ENCODE results near the gene AK9. TPM values are rescaled to one million over a fixed set of nuclear protein-coding genes. Genes with fewer than 3 reads are reported as not detected.

The AK9 gene
- total RNA-seq, 1 experiment from 2014 or later: 7.2 TPM

DNA sequence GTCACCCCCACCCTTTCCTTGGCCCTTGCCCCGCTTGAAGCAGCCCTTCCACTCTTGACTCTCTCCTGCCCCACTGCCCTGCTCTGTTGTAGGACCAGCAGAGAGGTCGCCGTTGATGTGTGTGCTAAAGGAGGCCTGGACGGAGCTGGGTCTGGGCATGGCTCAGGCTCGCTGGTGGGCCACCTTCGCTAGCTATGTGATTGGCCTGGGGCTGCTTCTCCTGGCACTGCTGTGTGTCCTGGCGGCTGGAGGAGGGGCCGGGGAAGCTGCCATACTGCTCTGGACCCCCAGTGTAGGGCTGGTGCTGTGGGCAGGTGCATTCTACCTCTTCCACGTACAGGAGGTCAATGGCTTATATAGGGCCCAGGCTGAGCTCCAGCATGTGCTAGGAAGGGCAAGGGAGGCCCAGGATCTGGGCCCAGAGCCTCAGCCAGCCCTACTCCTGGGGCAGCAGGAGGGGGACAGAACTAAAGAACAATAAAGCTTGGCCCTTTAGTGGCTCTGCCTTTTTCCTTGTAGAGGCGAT lies 247.5 kb downstream of the AK9 start:
- no peak for DNase-seq (ENCODE audit: low spot score)

Other genes with a start within 250 kb of the AK9 start
- gene MICAL1, start 235.4 kb downstream of the AK9 start, total RNA-seq (2014; rRNA removed; shearing (Covaris generic)): 34.2 and 37.3 TPM in 2 replicates
- 7.9 and 9.8 TPM in 2 replicates for gene ZBTB24, start 208.0 kb downstream of the AK9 start, total RNA-seq (2014; rRNA removed; shearing (Covaris generic))
- 18.5 and 22.4 TPM in 2 replicates for gene FIG4, start 94 bp upstream of the AK9 start, total RNA-seq (2014; rRNA removed; shearing (Covaris generic))